Right atrium auricular region (tissue), 2 donors: Measurements from ENCODE around the gene EPAS1. TPM values are rescaled to one million over a fixed set of nuclear protein-coding genes. Genes with fewer than 3 reads are reported as not detected.
A peak's percentile ranks its signal among the peaks of the same experiment; 100 is the strongest.

ENCODE experiments used
- DNase-seq: peaks from one replicate; pipeline ENCODE4 v3.0.0-alpha.2; 2019; ENCODE audit warnings: low spot score
- H3K27ac ChIP-seq, 2 donors: fragments of 200-600 bp; sonication (generic); 1 replicate in 1 of 2; 2 replicates in 1 of 2; pipeline ENCODE4 v1.5.1; 2016 to 2019
- H3K27me3 ChIP-seq, 2 donors: fragments of 200-600 bp; sonication (generic); one replicate each; pipeline versions ENCODE4 v1.5.1 to v1.6.0; 2017 to 2019
- H3K36me3 ChIP-seq: fragments of 200-600 bp; sonication (generic); one replicate; pipeline ENCODE4 v1.5.1; 2016
- H3K4me1 ChIP-seq, 2 donors: fragments of 200-600 bp; sonication (generic); one replicate each; pipeline versions ENCODE4 v1.5.1 to v1.6.0; 2017 to 2019
- H3K4me3 ChIP-seq, 2 donors: fragments of 200-600 bp; sonication (generic); 1 replicate in 1 of 2; 2 replicates in 1 of 2; pipeline ENCODE4 v1.5.1; 2017 to 2019; ENCODE audit warnings: mild to moderate bottlenecking in 1 of 2, moderate library complexity in 1 of 2
- H3K9me3 ChIP-seq, 2 donors: fragments of 200-600 bp; sonication (generic); one replicate each; pipeline ENCODE4 v1.5.1; 2019
- CTCF ChIP-seq, 2 donors: fragments of 200-600 bp; sonication (generic); IDR thresholded peaks; one replicate each; pipeline ENCODE4 v1.5.1; 2019; ENCODE audit warnings: antibody characterized with exemption in 2 of 2
- total RNA-seq, 2 donors: library from RNA; depleted of rRNA; stranded (reverse); fragments of >200 nt; gene quantifications; one replicate each; pipeline ENCODE4 v1.1.0, GENCODE V29; 2016

Gene EPAS1
- total RNA-seq, 2 donors from 2014 or later = 257 to 311 TPM

DNA sequence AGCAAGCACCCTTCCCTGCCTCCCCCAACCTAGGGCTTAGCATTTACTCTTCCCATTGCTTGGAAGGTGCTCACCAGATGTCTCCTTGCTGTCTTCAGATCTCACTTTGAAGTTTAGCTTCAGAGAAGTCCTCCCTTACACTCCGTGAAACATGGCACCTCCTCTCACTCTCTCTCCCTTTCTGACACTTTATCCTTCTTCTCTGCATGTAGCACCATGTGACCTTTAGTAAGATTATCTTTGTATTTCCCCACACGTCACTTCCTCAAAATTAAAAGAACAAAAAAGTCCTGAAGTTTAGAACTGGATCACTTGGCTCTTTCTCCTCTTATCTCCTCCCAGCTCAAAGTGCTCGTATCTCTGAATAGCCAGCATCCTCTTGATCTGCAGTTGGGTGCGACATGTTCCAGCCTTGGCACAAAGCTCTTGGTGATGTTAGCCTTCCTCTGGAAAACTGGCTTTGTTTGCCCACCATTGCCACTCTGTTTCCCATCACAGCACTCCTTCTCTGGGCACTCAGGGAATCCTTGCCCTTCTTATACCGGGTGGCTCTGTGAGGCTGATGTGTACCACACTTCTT is 40.6 kb upstream of the EPAS1 start:
- TF ChIP-seq CTCF (IDR thresholded peaks at IDR 0.05) = no peak
- no peak for DNase-seq
- Histone ChIP-seq H3K27ac (peak overlapping the region in 1 of 2 donors; percentile 13), H3K4me1 (peaks cover 0 to 62% of the 10 kb centered on the region in 2 donors), H3K36me3 (no peaks in the 10 kb centered on the region), H3K9me3 (no peaks in the 10 kb centered on the region), H3K27me3 (no peaks in the 10 kb centered on the region), H3K4me3 (no peak overlapping the region)

DNA sequence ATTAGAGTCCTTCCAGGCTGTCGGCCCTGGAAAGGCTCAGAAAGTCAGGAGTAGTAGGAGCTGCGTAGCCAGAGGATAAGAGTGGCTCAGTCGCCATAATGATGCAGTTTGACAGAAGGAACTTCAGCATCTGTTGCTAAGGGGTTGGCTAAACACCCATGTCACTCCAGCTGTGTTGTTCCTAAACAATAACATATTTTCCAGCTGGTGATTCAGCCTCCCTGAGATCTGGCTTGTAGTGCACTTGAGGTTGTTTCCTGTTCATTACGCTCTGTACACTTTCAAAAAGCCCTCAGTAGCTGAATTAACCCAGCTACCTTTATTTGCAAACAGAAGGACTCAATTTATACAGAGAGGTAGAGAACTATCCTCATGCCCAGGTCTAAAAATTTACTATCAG is 39.7 kb upstream of the EPAS1 start:
- Histone ChIP-seq H3K9me3 (no peaks in the 10 kb centered on the region), H3K4me1 (peaks cover 0 to 54% of the 10 kb centered on the region in 2 donors), H3K27me3 (no peaks in the 10 kb centered on the region), H3K36me3 (no peaks in the 10 kb centered on the region), H3K27ac (no peak overlapping the region), H3K4me3 (no peak overlapping the region)
- no peak for TF ChIP-seq CTCF (IDR thresholded peaks at IDR 0.05)
- no peak for DNase-seq

DNA sequence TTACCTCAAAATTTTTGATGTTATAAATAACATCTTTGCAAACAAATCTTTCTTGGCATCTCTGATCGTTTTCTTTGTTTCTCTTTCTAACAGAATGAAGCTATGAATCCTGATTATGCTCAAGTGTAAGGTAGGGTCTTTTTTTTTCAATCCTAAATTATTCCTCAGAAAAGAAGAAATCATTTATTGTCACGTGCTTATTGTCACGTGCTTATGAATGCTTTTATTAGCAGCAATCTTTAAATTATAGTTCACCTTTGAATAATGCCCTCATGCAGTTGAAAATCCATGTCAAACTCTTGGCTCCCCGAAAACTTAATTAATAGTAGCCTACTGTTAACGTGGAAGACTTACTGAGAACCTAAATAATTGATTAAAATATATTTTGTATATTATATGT is 39.2 kb upstream of the EPAS1 start:
- Histone ChIP-seq H3K27me3 (no peaks in the 10 kb centered on the region), H3K9me3 (no peaks in the 10 kb centered on the region), H3K4me3 (no peak overlapping the region), H3K4me1 (peaks cover 0 to 49% of the 10 kb centered on the region in 2 donors), H3K27ac (no peak overlapping the region), H3K36me3 (no peaks in the 10 kb centered on the region)
- DNase-seq = no peak
- no peak for TF ChIP-seq CTCF (IDR thresholded peaks at IDR 0.05)

DNA sequence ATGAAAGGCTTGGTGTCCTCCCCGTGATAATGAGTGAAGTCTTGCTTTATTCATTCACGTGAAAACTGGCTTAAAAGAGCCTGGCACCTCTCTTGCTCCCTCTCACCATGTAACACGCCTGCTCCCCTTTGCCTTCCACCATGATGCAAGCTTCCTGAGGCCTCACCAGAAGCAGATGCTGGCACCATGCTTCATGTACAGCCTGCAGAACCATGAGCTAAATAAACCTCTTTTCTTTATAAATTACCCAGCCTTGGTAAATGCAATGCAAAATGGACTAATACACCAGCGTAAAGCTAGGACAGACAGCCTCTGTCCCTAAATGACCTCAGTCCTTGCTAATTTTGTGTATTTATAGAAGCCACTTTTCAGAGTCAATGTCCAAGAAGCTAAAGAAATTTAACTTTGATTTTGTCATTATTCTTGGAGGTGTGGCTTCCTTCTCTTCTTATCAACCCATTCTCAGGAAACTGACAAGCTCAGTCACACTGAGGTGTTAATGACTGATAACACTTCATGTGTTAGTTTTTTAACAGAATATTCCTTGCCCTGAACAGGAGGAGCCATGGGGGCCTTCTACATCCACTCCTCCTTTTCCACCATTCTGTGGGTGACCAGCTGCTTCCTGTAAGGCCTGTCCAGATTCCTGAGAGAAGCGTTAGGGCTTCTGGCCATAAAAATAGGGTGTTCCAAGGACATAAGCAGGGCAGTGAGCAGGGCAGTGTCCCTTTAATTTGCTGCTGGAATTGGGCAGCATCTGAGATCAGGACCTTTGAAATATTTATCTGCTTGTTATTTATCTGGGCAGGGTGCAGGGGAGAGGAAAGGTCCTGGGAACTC is 38.0 kb upstream of the EPAS1 start:
- no peak for DNase-seq
- Histone ChIP-seq H3K9me3 (no peaks in the 10 kb centered on the region), H3K4me3 (no peak overlapping the region), H3K27me3 (no peaks in the 10 kb centered on the region), H3K27ac (peak overlapping the region in 1 of 2 donors; percentile 19), H3K36me3 (no peaks in the 10 kb centered on the region), H3K4me1 (peaks cover 0 to 43% of the 10 kb centered on the region in 2 donors)
- TF ChIP-seq CTCF (IDR thresholded peaks at IDR 0.05) = no peak

- no peaks in the 10 kb centered on the region for H3K9me3 ChIP-seq
- TF ChIP-seq CTCF (IDR thresholded peaks at IDR 0.05) = no peak
- no peak overlapping the region for H3K27ac ChIP-seq
- H3K4me1 ChIP-seq = peaks cover 0 to 43% of the 10 kb centered on the region in 2 donors
- no peak overlapping the region for H3K4me3 ChIP-seq
- no peaks in the 10 kb centered on the region for H3K27me3 ChIP-seq
- no peak for DNase-seq
- H3K36me3 ChIP-seq = no peaks in the 10 kb centered on the region
These were observed 37.4 kb upstream of the EPAS1 start for GRCh38 chr2:46259777-46260168.
